GM13977 (cell line): ENCODE measurements around the gene EIF4B.

Source experiments
- DNase-seq: peaks from one replicate; pipeline ENCODE4 v3.0.0; 2012; ENCODE audit warnings: low spot score
- CTCF ChIP-seq: IDR thresholded peaks from 2 replicates; pipeline ENCODE4 v1.5.1; 2012; ENCODE audit warnings: mild to moderate bottlenecking, control low read depth; ENCODE audit not compliant: insufficient read depth; ENCODE audit errors: extremely low read depth, missing control alignments
- in situ Hi-C: fragments of 300-500 bp; cut with MboI; formaldehyde crosslinking; loops from one replicate; pipeline ENCODE4 v1.12.0; 2022; ENCODE audit warnings: low sequenced_read_pairs, low pct_unique_long_range_greater_than_20kb, mixed read lengths, inconsistent platforms; ENCODE audit not compliant: unreplicated experiment

The EIF4B gene

GRCh38 chr12:53049571-53050318, 43.5 kb downstream of the EIF4B start, which contains the start of gene TNS2:
TNS2 (plus strand) TSS chr12:53050065; CDS start chr12:53050186, 121 bp downstream.
- no peak for TF ChIP-seq CTCF
- in situ Hi-C loops: no loop called here
- no peak for DNase-seq

GRCh38 chr12:53050426-53051057, 44.3 kb downstream of the EIF4B start:
- DNase-seq: no peak
- no peak for TF ChIP-seq CTCF
- in situ Hi-C loops: no loop called here

- in situ Hi-C loops: no loop called here
- no peak for DNase-seq
- TF ChIP-seq CTCF: no peak
Measured at GRCh38 chr12:53051058-53051880, 45.0 kb downstream of the EIF4B start.

GRCh38 chr12:53051881-53052412, 45.7 kb downstream of the EIF4B start:
- in situ Hi-C loops: no loop called here
- TF ChIP-seq CTCF: no peak
- no peak for DNase-seq

- in situ Hi-C loops: no loop called here
- TF ChIP-seq CTCF: no peak
- no peak for DNase-seq
Measured at GRCh38 chr12:53052419-53053217, 46.4 kb downstream of the EIF4B start.
